Neural cell (in vitro differentiated cells): ENCODE data around the gene SSBP3. TPM values are rescaled to one million over a fixed set of nuclear protein-coding genes. Genes with fewer than 3 reads are reported as not detected.

Experiments
- H2AFZ ChIP-seq: fragments of 200-600, 300-800 bp; sonication (generic), shearing (Covaris generic); 2 replicates; pipeline ENCODE4 v1.6.0; 2014; ENCODE audit warnings: low read depth, mild to moderate bottlenecking, antibody characterized with exemption, low read length, moderate library complexity
- H3F3A ChIP-seq: fragments of 200-600 bp; shearing (Covaris generic); 2 replicates; pipeline ENCODE4 v1.6.1; 2016; ENCODE audit warnings: mild to moderate bottlenecking, moderate library complexity, mixed read lengths, antibody characterized with exemption, low read length; ENCODE audit not compliant: insufficient read depth, poor library complexity, severe bottlenecking
- H3K27ac ChIP-seq: fragments of 200-600, 300-800 bp; sonication (generic), shearing (Covaris generic); 2 replicates; pipeline ENCODE4 v1.5.1; 2014; ENCODE audit warnings: mild to moderate bottlenecking, low read length, moderate library complexity
- H3K27me3 ChIP-seq: fragments of 300-800, 200-600 bp; sonication (generic), shearing (Covaris generic); 2 replicates; pipeline ENCODE4 v1.6.0; 2014; ENCODE audit warnings: mild to moderate bottlenecking, low read depth, low read length, moderate library complexity; ENCODE audit not compliant: insufficient read depth
- H3K36me3 ChIP-seq: fragments of 300-800, 200-600 bp; sonication (generic), shearing (Covaris generic); 2 replicates; pipeline ENCODE4 v1.5.1; 2014; ENCODE audit warnings: mild to moderate bottlenecking, antibody characterized with exemption, low read length, moderate library complexity; ENCODE audit not compliant: insufficient read depth
- H3K4me2 ChIP-seq: fragments of 300-800, 200-600 bp; sonication (generic), shearing (Covaris generic); 2 replicates; pipeline ENCODE4 v1.6.0; 2014; ENCODE audit warnings: mild to moderate bottlenecking, low read length
- H3K4me3 ChIP-seq: fragments of 300-800, 200-600 bp; sonication (generic), shearing (Covaris generic); 2 replicates; pipeline ENCODE4 v1.5.1; 2014; ENCODE audit warnings: mild to moderate bottlenecking, low read length, moderate library complexity
- H3K79me2 ChIP-seq: fragments of 200-600 bp; shearing (Covaris generic); replicated peaks from 2 replicates; pipeline ENCODE4 v1.6.0; 2014; ENCODE audit warnings: mild to moderate bottlenecking, low read length, moderate library complexity; ENCODE audit not compliant: insufficient read depth
- H3K9ac ChIP-seq: fragments of 300-800, 200-600 bp; sonication (generic), shearing (Covaris generic); 2 replicates; pipeline ENCODE4 v1.6.1; 2016; ENCODE audit warnings: mild to moderate bottlenecking, low read length, mixed read lengths
- H3K9me2 ChIP-seq: fragments of 200-600 bp; shearing (Covaris generic); 2 replicates; pipeline ENCODE4 v1.6.1; 2016; ENCODE audit warnings: mild to moderate bottlenecking, low read length, mixed read lengths; ENCODE audit not compliant: insufficient read depth
- H3K9me3 ChIP-seq: fragments of 200-600, 300-800 bp; sonication (generic), shearing (Covaris generic); 2 replicates; pipeline ENCODE4 v1.6.1; 2016; ENCODE audit warnings: mild to moderate bottlenecking, mixed run types, low read length, moderate library complexity, mixed read lengths
- H4K20me1 ChIP-seq: fragments of 200-600 bp; shearing (Covaris generic); 2 replicates; pipeline ENCODE4 v1.6.1; 2016; ENCODE audit warnings: mild to moderate bottlenecking, mixed run types; ENCODE audit not compliant: insufficient read depth
- CTCF ChIP-seq: fragments of 450-650 bp; IDR thresholded peaks from 2 replicates; pipeline ENCODE4 v1.5.1; 2014; ENCODE audit warnings: antibody characterized with exemption, mild to moderate bottlenecking, moderate library complexity; ENCODE audit not compliant: poor library complexity, severe bottlenecking
- EP300 ChIP-seq: fragments of 450-650 bp; conservative IDR thresholded peaks from 2 replicates; pipeline ENCODE4 v1.6.1; 2014; ENCODE audit warnings: antibody characterized with exemption, mild to moderate bottlenecking, moderate library complexity; ENCODE audit not compliant: poor library complexity, severe bottlenecking
- EZH2 ChIP-seq: fragments of 200-600, 300-800 bp; shearing (Covaris generic), sonication (generic); IDR thresholded peaks from 2 replicates; pipeline ENCODE4 v1.6.1; 2014; ENCODE audit warnings: antibody characterized with exemption, low read length, borderline replicate concordance, mild to moderate bottlenecking; ENCODE audit not compliant: insufficient read depth, poor library complexity, severe bottlenecking
- MXI1 ChIP-seq: fragments of 450-650 bp; conservative IDR thresholded peaks from 2 replicates; pipeline ENCODE4 v1.6.1; 2014; ENCODE audit warnings: antibody characterized with exemption, mild to moderate bottlenecking; ENCODE audit not compliant: poor library complexity, severe bottlenecking
- POLR2AphosphoS5 ChIP-seq: IDR thresholded peaks from 2 replicates; pipeline ENCODE4 v1.6.1; 2012
- RAD21 ChIP-seq: fragments of 450-650 bp; conservative IDR thresholded peaks from 2 replicates; pipeline ENCODE4 v1.6.1; 2014; ENCODE audit warnings: antibody characterized with exemption, mild to moderate bottlenecking, moderate library complexity
- REST ChIP-seq: IDR thresholded peaks from 2 replicates; pipeline ENCODE4 v1.6.1; 2012; ENCODE audit warnings: borderline replicate concordance
- SMC3 ChIP-seq: fragments of 450-650 bp; conservative IDR thresholded peaks from 2 replicates; pipeline ENCODE4 v1.6.1; 2014; ENCODE audit warnings: antibody characterized with exemption, mild to moderate bottlenecking, moderate library complexity; ENCODE audit not compliant: poor library complexity
- TAF1 ChIP-seq: IDR thresholded peaks from 2 replicates; pipeline ENCODE4 v1.6.1; 2012; ENCODE audit warnings: low read depth
- polyA plus RNA-seq: library from polyadenylated mRNA; depleted of rRNA; stranded (reverse); fragments of >200 nt; gene quantifications from 2 replicates; pipeline ENCODE4 v1.2.3, GENCODE V29; 2014

The SSBP3 gene
- polyA plus RNA-seq, 1 donor from 2014 or later, result 77.4 TPM

- Histone ChIP-seq H3K4me3 (no peak overlapping the region), H2AFZ (no peak overlapping the region), H3K9me2 (no peaks in the 10 kb centered on the region), H4K20me1 (no peaks in the 10 kb centered on the region), H3F3A (no peaks in the 10 kb centered on the region), H3K9me3 (no peaks in the 10 kb centered on the region), H3K27me3 (no peaks in the 10 kb centered on the region), H3K36me3 (peaks cover 7% of the 10 kb centered on the region), H3K9ac (no peak overlapping the region), H3K79me2 (no peaks in the 10 kb centered on the region), H3K4me2 (no peak overlapping the region), H3K27ac (no peak overlapping the region)
- no peak for TF ChIP-seq EZH2
- TF ChIP-seq SMC3, result no peak
- no peak for TF ChIP-seq EP300
- no peak for TF ChIP-seq RAD21
- TF ChIP-seq CTCF, result no peak
- TF ChIP-seq MXI1, result no peak
- TF ChIP-seq TAF1, result no peak
- TF ChIP-seq POLR2AphosphoS5, result no peak
- TF ChIP-seq REST, result no peak
These were observed 184.2 kb downstream of the SSBP3 start for GRCh38 chr1:54221867-54222484.

- no peak overlapping the region for H2AFZ ChIP-seq
- no peak overlapping the region for H3K27ac ChIP-seq
- H4K20me1 ChIP-seq, result no peaks in the 10 kb centered on the region
- no peaks in the 10 kb centered on the region for H3K9me2 ChIP-seq
- H3K4me3 ChIP-seq, result no peak overlapping the region
- no peaks in the 10 kb centered on the region for H3K9me3 ChIP-seq
- no peaks in the 10 kb centered on the region for H3K27me3 ChIP-seq
- TF ChIP-seq MXI1, result no peak
- no peak for TF ChIP-seq TAF1
- TF ChIP-seq EZH2, result no peak
- no peak for TF ChIP-seq SMC3
- no peak for TF ChIP-seq RAD21
- no peak for TF ChIP-seq REST
- no peak for TF ChIP-seq CTCF
- TF ChIP-seq POLR2AphosphoS5, result no peak
- no peak for TF ChIP-seq EP300
- no peak overlapping the region for H3K9ac ChIP-seq
- no peaks in the 10 kb centered on the region for H3K79me2 ChIP-seq
- H3F3A ChIP-seq, result no peaks in the 10 kb centered on the region
- H3K36me3 ChIP-seq, result peaks cover 9% of the 10 kb centered on the region
- H3K4me2 ChIP-seq, result no peak overlapping the region
These were observed 184.9 kb downstream of the SSBP3 start for GRCh38 chr1:54221113-54221834.
